Prostate gland (tissue), 2 donors: ENCODE measurements around the gene SEPSECS. TPM values are rescaled to one million over a fixed set of nuclear protein-coding genes. Genes with fewer than 3 reads are reported as not detected.

ENCODE experiments used
- DNase-seq: peaks from one replicate; pipeline ENCODE4 v3.0.0-alpha.2; 2019; ENCODE audit warnings: low spot score
- H3K27ac ChIP-seq, 2 donors: fragments of 200-600 bp; sonication (generic); 2 replicates each; pipeline ENCODE4 v1.5.1; 2017 to 2019
- H3K27me3 ChIP-seq: fragments of 200-600 bp; sonication (generic); replicated peaks from 2 replicates; pipeline ENCODE4 v1.5.1; 2019; ENCODE audit not compliant: insufficient read depth
- H3K36me3 ChIP-seq, 2 donors: fragments of 200-600 bp; sonication (generic); 1 replicate in 1 of 2; 2 replicates in 1 of 2; pipeline versions ENCODE4 v1.5.1 to v1.8.1; 2017 to 2019
- H3K4me1 ChIP-seq: fragments of 200-600 bp; sonication (generic); replicated peaks from 2 replicates; pipeline ENCODE4 v1.5.1; 2019
- H3K4me3 ChIP-seq, 2 donors: fragments of 200-600 bp; sonication (generic); 2 replicates each; pipeline ENCODE4 v1.5.1; 2017 to 2019
- H3K9me3 ChIP-seq: fragments of 200-600 bp; sonication (generic); 2 replicates; pipeline ENCODE4 v1.5.1; 2017
- POLR2A ChIP-seq: fragments of 450-650 bp; IDR thresholded peaks from one replicate; pipeline ENCODE4 v1.6.1; 2016; ENCODE audit warnings: antibody characterized with exemption, mild to moderate bottlenecking
- POLR2AphosphoS5 ChIP-seq: sonication (generic); formaldehyde crosslinking; IDR thresholded peaks from one replicate; pipeline ENCODE4 v1.6.1; 2017; ENCODE audit warnings: antibody characterized with exemption
- WGBS: methylation state at CpG from one replicate; pipeline ENCODE4 v1.1.5; 2018; 5-methylcytosine and 5-hydroxymethylcytosine counted together
- intact Hi-C: fragments of 100-400 bp; cut with DNase I; formaldehyde crosslinking; loops from one replicate; pipeline ENCODE4 v1.14.2; 2022
- total RNA-seq, 2 donors: library from RNA; depleted of rRNA; stranded (reverse); fragments of >200 nt; gene quantifications; one replicate each; pipeline ENCODE4 v1.1.0, GENCODE V29; 2016
- TF ChIP-seq, protein P1 (sequence below), 4 experiments: fragments of 200-600 bp in 2 of 4; fragments of 450-650 bp in 2 of 4; sonication (generic) in 2 of 4; IDR thresholded peaks; 1 replicate in 3 of 4; 2 replicates in 1 of 4; pipeline ENCODE4 v1.5.1; 2016 to 2019; ENCODE audit warnings: antibody characterized with exemption in 4 of 4, mild to moderate bottlenecking in 2 of 4, moderate library complexity in 2 of 4

The SEPSECS gene
- total RNA-seq, 2 donors from 2014 or later: 7.4 to 12.3 TPM

- DNase-seq: no peak
- H3K4me1 ChIP-seq: no peaks in the 10 kb centered on the region
- no peak for TF ChIP-seq POLR2AphosphoS5
- TF ChIP-seq, protein P1, sequence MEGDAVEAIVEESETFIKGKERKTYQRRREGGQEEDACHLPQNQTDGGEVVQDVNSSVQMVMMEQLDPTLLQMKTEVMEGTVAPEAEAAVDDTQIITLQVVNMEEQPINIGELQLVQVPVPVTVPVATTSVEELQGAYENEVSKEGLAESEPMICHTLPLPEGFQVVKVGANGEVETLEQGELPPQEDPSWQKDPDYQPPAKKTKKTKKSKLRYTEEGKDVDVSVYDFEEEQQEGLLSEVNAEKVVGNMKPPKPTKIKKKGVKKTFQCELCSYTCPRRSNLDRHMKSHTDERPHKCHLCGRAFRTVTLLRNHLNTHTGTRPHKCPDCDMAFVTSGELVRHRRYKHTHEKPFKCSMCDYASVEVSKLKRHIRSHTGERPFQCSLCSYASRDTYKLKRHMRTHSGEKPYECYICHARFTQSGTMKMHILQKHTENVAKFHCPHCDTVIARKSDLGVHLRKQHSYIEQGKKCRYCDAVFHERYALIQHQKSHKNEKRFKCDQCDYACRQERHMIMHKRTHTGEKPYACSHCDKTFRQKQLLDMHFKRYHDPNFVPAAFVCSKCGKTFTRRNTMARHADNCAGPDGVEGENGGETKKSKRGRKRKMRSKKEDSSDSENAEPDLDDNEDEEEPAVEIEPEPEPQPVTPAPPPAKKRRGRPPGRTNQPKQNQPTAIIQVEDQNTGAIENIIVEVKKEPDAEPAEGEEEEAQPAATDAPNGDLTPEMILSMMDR (IDR thresholded peaks at IDR 0.05): no peak
- TF ChIP-seq POLR2A: no peak
- no peak overlapping the region for H3K4me3 ChIP-seq
- intact Hi-C loops: no loop called here
- no peaks in the 10 kb centered on the region for H3K36me3 ChIP-seq
- no peak overlapping the region for H3K27ac ChIP-seq
- no peaks in the 10 kb centered on the region for H3K9me3 ChIP-seq
- WGBS: 96% methylated on average over 2 of the region's 2 CpGs
- H3K27me3 ChIP-seq: no peaks in the 10 kb centered on the region
These were observed 28.9 kb downstream of the SEPSECS start for GRCh38 chr4:25131381-25131780.

- Histone ChIP-seq H3K4me1 (no peaks in the 10 kb centered on the region), H3K4me3 (no peak overlapping the region), H3K27ac (no peak overlapping the region), H3K36me3 (no peaks in the 10 kb centered on the region), H3K9me3 (no peaks in the 10 kb centered on the region), H3K27me3 (no peaks in the 10 kb centered on the region)
- TF ChIP-seq POLR2A (no peak), POLR2AphosphoS5 (no peak)
- TF ChIP-seq, protein P1 (IDR thresholded peaks at IDR 0.05): no peak
- DNase-seq: no peak
- 97% methylated on average over 1 of the region's 1 CpG for WGBS
- intact Hi-C loops: no loop called here
These were observed 30.3 kb downstream of the SEPSECS start for GRCh38 chr4:25129917-25130316.

- no peak for DNase-seq
- TF ChIP-seq POLR2AphosphoS5: no peak
- no peak for TF ChIP-seq POLR2A
- TF ChIP-seq, protein P1 (IDR thresholded peaks at IDR 0.05): no peak
- H3K4me3 ChIP-seq: no peak overlapping the region
- no peaks in the 10 kb centered on the region for H3K9me3 ChIP-seq
- H3K27ac ChIP-seq: no peak overlapping the region
- intact Hi-C loops: no loop called here
- H3K4me1 ChIP-seq: no peaks in the 10 kb centered on the region
- H3K36me3 ChIP-seq: no peaks in the 10 kb centered on the region
- H3K27me3 ChIP-seq: no peaks in the 10 kb centered on the region
These were observed 31.6 kb downstream of the SEPSECS start for GRCh38 chr4:25128671-25129070.

GRCh38 chr4:25123236-25123635 is 37.0 kb downstream of the SEPSECS start:
- Histone ChIP-seq H3K9me3 (no peaks in the 10 kb centered on the region), H3K27ac (no peak overlapping the region), H3K4me1 (no peaks in the 10 kb centered on the region), H3K4me3 (no peak overlapping the region), H3K36me3 (no peaks in the 10 kb centered on the region), H3K27me3 (no peaks in the 10 kb centered on the region)
- no peak for DNase-seq
- whole genome bisulfite sequencing: 90% methylated on average over 3 of the region's 3 CpGs
- intact Hi-C loops: no loop called here
- TF ChIP-seq, protein P1 (IDR thresholded peaks at IDR 0.05): no peak
- TF ChIP-seq POLR2AphosphoS5 (no peak), POLR2A (no peak)

- no peak for DNase-seq
- no peak for TF ChIP-seq POLR2AphosphoS5
- TF ChIP-seq POLR2A: no peak
- TF ChIP-seq, protein P1 (IDR thresholded peaks at IDR 0.05): no peak
- no peaks in the 10 kb centered on the region for H3K9me3 ChIP-seq
- no peak overlapping the region for H3K4me3 ChIP-seq
- no peaks in the 10 kb centered on the region for H3K27me3 ChIP-seq
- no peak overlapping the region for H3K27ac ChIP-seq
- 81% methylated on average over 3 of the region's 3 CpGs for WGBS
- H3K4me1 ChIP-seq: no peaks in the 10 kb centered on the region
- intact Hi-C loops: no loop called here
- no peaks in the 10 kb centered on the region for H3K36me3 ChIP-seq
These were observed 39.9 kb downstream of the SEPSECS start for GRCh38 chr4:25120146-25120940.
